Measurements from ENCODE around the gene TREM1. TPM values are rescaled to one million over a fixed set of nuclear protein-coding genes. Genes with fewer than 3 reads are reported as not detected.

Gene TREM1
- total RNA-seq, 4 donors from 2014 or later = 1.0 to 2.2 TPM; not detected in 2

- no peak for DNase-seq (ENCODE audit: low spot score in 2 of 2)
- no peak overlapping the region for H3K27ac ChIP-seq
- TF ChIP-seq POLR2AphosphoS5 (IDR thresholded peaks at IDR 0.05) (no peak), EP300 (IDR thresholded peaks at IDR 0.05) (no peak), POLR2A (IDR thresholded peaks at IDR 0.05) (no peak), CTCF (IDR thresholded peaks at IDR 0.05) (no peak)
- peaks cover 33% of the 10 kb centered on the region for H3K27me3 ChIP-seq
- no peaks in the 10 kb centered on the region for H3K36me3 ChIP-seq
- no peaks in the 10 kb centered on the region for H3K9me3 ChIP-seq
- no peaks in the 10 kb centered on the region for H3K4me1 ChIP-seq
- H3K4me3 ChIP-seq = no peak overlapping the region
- WGBS = 36% methylated on average over 3 of the region's 3 CpGs
Observed at GRCh38 chr6:41226752-41227151, 59.7 kb downstream of the TREM1 start.

- no peak overlapping the region for H3K27ac ChIP-seq
- peaks cover 27% of the 10 kb centered on the region for H3K27me3 ChIP-seq
- H3K4me3 ChIP-seq = no peak overlapping the region
- H3K9me3 ChIP-seq = peaks cover 4% of the 10 kb centered on the region
- H3K4me1 ChIP-seq = no peaks in the 10 kb centered on the region
- DNase-seq (ENCODE audit: low spot score in 2 of 2) = no peak
- H3K36me3 ChIP-seq = no peaks in the 10 kb centered on the region
- 86% methylated on average over 1 of the region's 1 CpG for WGBS
- no peak for TF ChIP-seq POLR2AphosphoS5 (IDR thresholded peaks at IDR 0.05)
- no peak for TF ChIP-seq POLR2A (IDR thresholded peaks at IDR 0.05)
Observed at GRCh38 chr6:41224800-41225199, 61.7 kb downstream of the TREM1 start.

Other genes starting within 250 kb of the TREM1 start
- gene UNC5CL, start 247.5 kb downstream of the TREM1 start, total RNA-seq = 1 to 10 TPM in 2 of 4 donors, under 1 TPM in 2; 0.19 to 6.9 (median 1.4) TPM
- not detected for gene TSPO2, start 244.2 kb downstream of the TREM1 start, total RNA-seq
- not detected for gene APOBEC2, start 233.5 kb downstream of the TREM1 start, total RNA-seq
- gene OARD1, start 214.3 kb downstream of the TREM1 start, total RNA-seq = 10 to 100 TPM; 11.3 to 29.9 (median 20.6) TPM
- gene NFYA, start 213.7 kb downstream of the TREM1 start, total RNA-seq = 10 to 100 TPM; 19.7 to 33.0 (median 24.2) TPM
- not detected for gene TREML1, start 132.3 kb downstream of the TREM1 start, total RNA-seq
- gene TREM2, start 123.6 kb downstream of the TREM1 start, total RNA-seq = under 1 TPM in 1 of 4 donors, not detected in 3; 0.99 TPM
- gene TREML2, start 85.5 kb downstream of the TREM1 start, total RNA-seq = not detected
- not detected for gene TREML4, start 58.3 kb downstream of the TREM1 start, total RNA-seq
- gene NCR2, start 48.9 kb upstream of the TREM1 start, total RNA-seq = not detected